Keratinocyte (primary cell): ENCODE measurements around the gene ERC2. TPM values are rescaled to one million over a fixed set of nuclear protein-coding genes. Genes with fewer than 3 reads are reported as not detected.

Experiments used
- DNase-seq: peaks from one replicate; pipeline ENCODE4 v3.0.0-alpha.2; 2011; ENCODE audit warnings: low read depth, missing footprints, low spot score
- FAIRE-seq: peaks from 2 replicates; lab custom pipeline; 2011; peaks lifted over from hg19 to GRCh38; lab: Jason Lieb, UNC
- H2AFZ ChIP-seq: 2 replicates; pipeline ENCODE4 v1.6.0; 2012; ENCODE audit warnings: low read length, control low read depth, inconsistent platforms; ENCODE audit not compliant: control insufficient read depth
- H3K27ac ChIP-seq: 2 replicates; pipeline ENCODE4 v1.5.1; 2011; ENCODE audit warnings: low read length; ENCODE audit not compliant: control insufficient read depth, insufficient read depth
- H3K27me3 ChIP-seq: 3 replicates; pipeline ENCODE4 v1.6.0; 2011; ENCODE audit warnings: low read length; ENCODE audit not compliant: control insufficient read depth, insufficient read depth; ENCODE audit errors: extremely low read depth
- H3K36me3 ChIP-seq, 2 experiments: 2 replicates in 1 of 2; 3 replicates in 1 of 2; pipeline ENCODE4 v1.5.1; 2011; ENCODE audit warnings: low read length in 2 of 2, mild to moderate bottlenecking in 1 of 2; ENCODE audit not compliant: control insufficient read depth in 2 of 2, insufficient read depth in 2 of 2; ENCODE audit errors: extremely low read depth in 1 of 2
- H3K4me1 ChIP-seq: 3 replicates; pipeline ENCODE4 v1.5.1; 2011; ENCODE audit warnings: low read length; ENCODE audit not compliant: control insufficient read depth, insufficient read depth; ENCODE audit errors: extremely low read depth
- H3K4me2 ChIP-seq: 3 replicates; pipeline ENCODE4 v1.6.0; 2011; ENCODE audit warnings: low read depth, low read length; ENCODE audit not compliant: control insufficient read depth, insufficient read depth; ENCODE audit errors: extremely low read depth
- H3K4me3 ChIP-seq, 3 experiments: fragments of 200-600 bp in 1 of 3; sonication (generic) in 1 of 3; 2 replicates in 2 of 3; 3 replicates in 1 of 3; pipeline ENCODE4 v1.5.1; 2011 to 2016; ENCODE audit warnings: low read length in 3 of 3, mild to moderate bottlenecking in 3 of 3, control low read depth in 2 of 3, inconsistent platforms in 1 of 3, low read depth in 1 of 3, mixed read lengths in 1 of 3, mixed run types in 1 of 3, moderate library complexity in 1 of 3; ENCODE audit not compliant: control insufficient read depth in 2 of 3, insufficient read depth in 2 of 3; ENCODE audit errors: extremely low read depth in 1 of 3
- H3K79me2 ChIP-seq: 2 replicates; pipeline ENCODE4 v1.6.0; 2012; ENCODE audit warnings: low read length; ENCODE audit not compliant: control insufficient read depth, insufficient read depth
- H3K9ac ChIP-seq: 3 replicates; pipeline ENCODE4 v1.6.0; 2011; ENCODE audit warnings: low read length; ENCODE audit not compliant: control insufficient read depth, insufficient read depth; ENCODE audit errors: extremely low read depth
- H3K9me1 ChIP-seq: 3 replicates; pipeline ENCODE4 v1.6.0; 2011; ENCODE audit warnings: low read length; ENCODE audit not compliant: control insufficient read depth, insufficient read depth; ENCODE audit errors: extremely low read depth
- H3K9me3 ChIP-seq: 2 replicates; pipeline ENCODE4 v1.5.1; 2012; ENCODE audit warnings: low read depth, low read length; ENCODE audit not compliant: control insufficient read depth
- H4K20me1 ChIP-seq: 3 replicates; pipeline ENCODE4 v1.6.0; 2011; ENCODE audit warnings: low read length; ENCODE audit not compliant: control insufficient read depth, insufficient read depth; ENCODE audit errors: extremely low read depth
- CTCF ChIP-seq, 3 experiments: IDR thresholded peaks in 1 of 3; conservative IDR thresholded peaks in 1 of 3; optimal IDR thresholded peaks in 1 of 3; 2 replicates in 2 of 3; 3 replicates in 1 of 3; pipeline versions ENCODE3 to v1.5.1; 2011; ENCODE audit warnings: low read length in 3 of 3, mild to moderate bottlenecking in 3 of 3, moderate library complexity in 2 of 3, control low read depth in 1 of 3, inconsistent platforms in 1 of 3; ENCODE audit not compliant: insufficient read depth in 2 of 3; ENCODE audit errors: extremely low read depth in 1 of 3
- EZH2 ChIP-seq: IDR thresholded peaks from one replicate; pipeline ENCODE4 v1.6.1; 2012; ENCODE audit warnings: inconsistent platforms, mild to moderate bottlenecking, low read length, moderate library complexity
- dilution Hi-C: fragments of 300-500 bp; cut with MboI; formaldehyde crosslinking; loops from one replicate; pipeline ENCODE4 v1.7.0; 2020; ENCODE audit warnings: low sequenced_read_pairs; ENCODE audit not compliant: extremely low pct_ligation_motif_present
- polyA plus RNA-seq, 5 experiments: library from polyadenylated mRNA; depleted of rRNA in 3 of 5; stranded (reverse) in 3 of 5; stranded (forward) in 1 of 5; unstranded in 1 of 5; fragments of >200 nt; gene quantifications; 1 replicate in 1 of 5; 2 replicates in 3 of 5; 3 replicates in 1 of 5; pipeline versions ENCODE4 v1.2.1 to v1.2.3, GENCODE V29; 2011 to 2012; ENCODE audit warnings: missing spikeins in 2 of 5, low read depth in 1 of 5, low replicate concordance in 1 of 5

ERC2 gene
- polyA plus RNA-seq, 1 donor (not counting 4 experiments of a cell fraction or from before 2014, with no cell fraction given): 0.08 TPM

GRCh38 chr3:55899887-55900286 is 568.4 kb downstream of the ERC2 start:
- Histone ChIP-seq H3K4me1 (no peaks in the 10 kb centered on the region), H3K36me3 (no peaks in the 10 kb centered on the region), H4K20me1 (no peaks in the 10 kb centered on the region), H3K27me3 (peaks cover 2% of the 10 kb centered on the region), H2AFZ (no peak overlapping the region), H3K9ac (no peak overlapping the region), H3K4me3 (no peak overlapping the region), H3K9me1 (no peaks in the 10 kb centered on the region), H3K27ac (no peak overlapping the region), H3K9me3 (no peaks in the 10 kb centered on the region), H3K4me2 (no peak overlapping the region), H3K79me2 (no peaks in the 10 kb centered on the region)
- FAIRE-seq (no peak), DNase-seq (no peak)
- dilution Hi-C loops: loop anchor here (25.0 kb wide), 1 partner anchor 413 kb away; the partner anchor contains the start of gene WNT5A
- TF ChIP-seq CTCF (optimal IDR thresholded peaks at IDR 0.05 in 1 of 3, IDR thresholded peaks at IDR 0.05 in 1 of 3, conservative IDR thresholded peaks at IDR 0.05 in 1 of 3; ENCODE audit: extremely low read depth in 1 of 3, insufficient read depth in 2 of 3, low read length in 3 of 3) (peak in 2 of 3 experiments; percentile 41 to 44), EZH2 (no peak)

GRCh38 chr3:55897573-55898224 is 570.6 kb downstream of the ERC2 start:
- peak; percentile 84 for FAIRE-seq
- Histone ChIP-seq H3K27me3 (peaks cover 2% of the 10 kb centered on the region), H3K9me1 (no peaks in the 10 kb centered on the region), H3K9me3 (no peaks in the 10 kb centered on the region), H4K20me1 (no peaks in the 10 kb centered on the region), H3K4me2 (no peak overlapping the region), H2AFZ (no peak overlapping the region), H3K27ac (no peak overlapping the region), H3K36me3 (no peaks in the 10 kb centered on the region), H3K9ac (no peak overlapping the region), H3K4me1 (no peaks in the 10 kb centered on the region), H3K79me2 (no peaks in the 10 kb centered on the region), H3K4me3 (no peak overlapping the region)
- dilution Hi-C loops: loop anchor here (25.0 kb wide), 1 partner anchor 410 kb away; the partner anchor contains the start of gene WNT5A
- TF ChIP-seq EZH2: no peak
- peak; percentile 62 to 76 (median 71) for TF ChIP-seq CTCF (optimal IDR thresholded peaks at IDR 0.05 in 1 of 3, IDR thresholded peaks at IDR 0.05 in 1 of 3, conservative IDR thresholded peaks at IDR 0.05 in 1 of 3; ENCODE audit: extremely low read depth in 1 of 3, insufficient read depth in 2 of 3, low read length in 3 of 3)
- no peak for DNase-seq
